Measurements from ENCODE around the gene SLC39A7. TPM values are rescaled to one million over a fixed set of nuclear protein-coding genes. Genes with fewer than 3 reads are reported as not detected.
"Not testable (repeated sequence)": the region's sequence is repeated elsewhere in the genome, so short reads cannot be mapped to it uniquely, and the experiment has no call there.

Gene SLC39A7
- polyA plus RNA-seq, 1 experiment = 129 TPM

DNA sequence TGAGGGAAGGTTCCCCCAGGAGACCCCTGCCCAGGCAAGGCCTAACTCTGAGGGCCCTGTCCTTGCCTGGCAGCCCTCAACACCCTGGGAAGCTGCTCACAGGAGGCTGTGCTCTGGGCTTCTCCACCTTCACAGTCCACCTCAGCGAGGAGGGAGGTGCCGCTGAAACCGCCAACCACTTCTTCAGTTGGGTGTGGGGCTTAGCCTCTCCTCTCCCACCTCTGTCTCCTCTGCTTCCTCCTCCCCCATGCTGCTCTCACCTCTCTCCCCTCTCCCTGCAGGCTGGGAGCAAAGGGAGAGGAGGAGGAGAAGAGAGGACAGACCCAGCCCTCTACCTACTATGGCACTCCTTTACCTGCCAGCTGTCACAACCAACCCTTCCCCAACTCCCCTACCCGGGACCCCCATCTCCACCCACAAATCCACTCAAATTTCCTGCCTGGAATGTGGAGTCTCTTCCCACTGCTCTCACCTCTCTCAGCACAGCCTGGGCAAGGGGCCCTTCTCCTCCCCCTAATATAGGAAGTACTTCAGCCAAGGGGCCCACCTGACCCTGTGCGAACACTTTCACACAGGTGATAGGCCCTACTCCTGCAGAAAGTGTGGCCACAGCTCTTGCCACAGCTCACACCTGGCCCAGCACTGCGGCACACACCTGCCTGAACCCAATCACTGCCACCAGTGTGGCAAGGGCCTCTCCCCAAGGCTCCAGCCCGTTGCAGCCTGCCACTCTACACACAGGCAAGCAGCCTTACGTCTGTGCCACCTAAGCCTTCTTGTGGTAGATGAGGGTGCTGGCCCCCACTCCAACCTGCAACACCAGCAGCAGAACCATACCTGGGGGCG, 14.8 kb downstream of the SLC39A7 start:
- peaks cover 11% of the 10 kb centered on the region for H3K27me3 ChIP-seq (ENCODE audit: control insufficient read depth, insufficient read depth, low read length)
- H3K4me3 ChIP-seq (ENCODE audit: low read depth, low read length) = no peak overlapping the region
- no peak for DNase-seq (ENCODE audit: low read depth, low spot score)
- TF ChIP-seq, protein P1, sequence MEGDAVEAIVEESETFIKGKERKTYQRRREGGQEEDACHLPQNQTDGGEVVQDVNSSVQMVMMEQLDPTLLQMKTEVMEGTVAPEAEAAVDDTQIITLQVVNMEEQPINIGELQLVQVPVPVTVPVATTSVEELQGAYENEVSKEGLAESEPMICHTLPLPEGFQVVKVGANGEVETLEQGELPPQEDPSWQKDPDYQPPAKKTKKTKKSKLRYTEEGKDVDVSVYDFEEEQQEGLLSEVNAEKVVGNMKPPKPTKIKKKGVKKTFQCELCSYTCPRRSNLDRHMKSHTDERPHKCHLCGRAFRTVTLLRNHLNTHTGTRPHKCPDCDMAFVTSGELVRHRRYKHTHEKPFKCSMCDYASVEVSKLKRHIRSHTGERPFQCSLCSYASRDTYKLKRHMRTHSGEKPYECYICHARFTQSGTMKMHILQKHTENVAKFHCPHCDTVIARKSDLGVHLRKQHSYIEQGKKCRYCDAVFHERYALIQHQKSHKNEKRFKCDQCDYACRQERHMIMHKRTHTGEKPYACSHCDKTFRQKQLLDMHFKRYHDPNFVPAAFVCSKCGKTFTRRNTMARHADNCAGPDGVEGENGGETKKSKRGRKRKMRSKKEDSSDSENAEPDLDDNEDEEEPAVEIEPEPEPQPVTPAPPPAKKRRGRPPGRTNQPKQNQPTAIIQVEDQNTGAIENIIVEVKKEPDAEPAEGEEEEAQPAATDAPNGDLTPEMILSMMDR (IDR thresholded peaks at IDR 0.05; ENCODE audit: low read depth, low read length) = no peak
- ChIA-PET CTCF (interaction anchor here (0.6 to 0.7 kb wide), 2 partner anchors 17 to 33 kb away, joined by 3 read pairs; no protein-coding TSS in a partner anchor), POLR2A (interaction anchor here (0.5 kb wide), 1 partner anchor 11 kb away, joined by 3 read pairs; no protein-coding TSS in a partner anchor)
- H3K9me3 ChIP-seq (ENCODE audit: control insufficient read depth, insufficient read depth, low read length) = no peaks in the 10 kb centered on the region
- no peak overlapping the region for H3K27ac ChIP-seq (ENCODE audit: low read depth, low read length)

DNA sequence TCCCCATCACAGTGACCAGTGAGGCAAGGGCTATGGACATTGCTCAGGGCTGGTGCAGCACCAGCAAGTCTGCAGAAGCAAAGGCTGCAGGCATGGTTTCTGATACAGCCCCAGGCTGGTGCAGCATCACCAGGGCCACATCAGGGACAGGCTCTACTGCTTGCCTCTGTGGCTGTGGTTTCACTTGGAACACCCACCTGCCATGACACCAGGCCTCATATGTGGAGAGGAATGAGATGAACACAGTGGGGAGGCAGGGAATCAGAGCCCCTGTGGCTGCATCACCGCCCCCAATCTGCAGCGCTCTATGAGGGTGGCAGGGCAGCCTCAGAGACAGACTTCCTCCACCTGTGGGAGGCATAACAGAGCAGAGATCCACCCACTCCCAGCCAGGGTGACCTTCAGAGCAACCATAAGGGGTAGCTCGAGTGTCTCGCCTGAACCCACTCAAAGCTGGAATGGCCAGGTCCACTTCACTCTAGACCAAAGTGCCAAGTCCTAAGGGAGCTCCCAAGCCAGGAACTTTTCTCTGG, 15.5 kb downstream of the SLC39A7 start:
- CTCF ChIA-PET = no interaction called here
- no peak for DNase-seq (ENCODE audit: low read depth, low spot score)
- Histone ChIP-seq H3K4me3 (ENCODE audit: low read depth, low read length) (no peak overlapping the region), H3K27me3 (ENCODE audit: control insufficient read depth, insufficient read depth, low read length) (peaks cover 11% of the 10 kb centered on the region), H3K9me3 (ENCODE audit: control insufficient read depth, insufficient read depth, low read length) (no peaks in the 10 kb centered on the region), H3K27ac (ENCODE audit: low read depth, low read length) (no peak overlapping the region)
- TF ChIP-seq, protein P1 (IDR thresholded peaks at IDR 0.05; ENCODE audit: low read depth, low read length) = no peak
- POLR2A ChIA-PET = no interaction called here

- CTCF ChIA-PET = no interaction called here
- Histone ChIP-seq H3K27ac (ENCODE audit: low read depth, low read length) (no peak overlapping the region), H3K4me3 (ENCODE audit: low read depth, low read length) (no peak overlapping the region), H3K9me3 (ENCODE audit: control insufficient read depth, insufficient read depth, low read length) (no peaks in the 10 kb centered on the region), H3K27me3 (ENCODE audit: control insufficient read depth, insufficient read depth, low read length) (peaks cover 14% of the 10 kb centered on the region)
- TF ChIP-seq, protein P1 (IDR thresholded peaks at IDR 0.05; ENCODE audit: low read depth, low read length) = no peak
- DNase-seq (ENCODE audit: low read depth, low spot score) = no peak
- POLR2A ChIA-PET = no interaction called here
These were observed 16.6 kb downstream of the SLC39A7 start for GRCh38 chr6:33217246-33217645.

- CTCF ChIA-PET = no interaction called here
- H3K9me3 ChIP-seq (ENCODE audit: control insufficient read depth, insufficient read depth, low read length) = no peaks in the 10 kb centered on the region
- POLR2A ChIA-PET = no interaction called here
- no peak overlapping the region for H3K4me3 ChIP-seq (ENCODE audit: low read depth, low read length)
- DNase-seq (ENCODE audit: low read depth, low spot score) = no peak
- H3K27ac ChIP-seq (ENCODE audit: low read depth, low read length) = no peak overlapping the region
- TF ChIP-seq, protein P1 (IDR thresholded peaks at IDR 0.05; ENCODE audit: low read depth, low read length) = no peak
- peaks cover 14% of the 10 kb centered on the region for H3K27me3 ChIP-seq (ENCODE audit: control insufficient read depth, insufficient read depth, low read length)
These were observed 17.0 kb downstream of the SLC39A7 start for GRCh38 chr6:33217681-33218080.

DNA sequence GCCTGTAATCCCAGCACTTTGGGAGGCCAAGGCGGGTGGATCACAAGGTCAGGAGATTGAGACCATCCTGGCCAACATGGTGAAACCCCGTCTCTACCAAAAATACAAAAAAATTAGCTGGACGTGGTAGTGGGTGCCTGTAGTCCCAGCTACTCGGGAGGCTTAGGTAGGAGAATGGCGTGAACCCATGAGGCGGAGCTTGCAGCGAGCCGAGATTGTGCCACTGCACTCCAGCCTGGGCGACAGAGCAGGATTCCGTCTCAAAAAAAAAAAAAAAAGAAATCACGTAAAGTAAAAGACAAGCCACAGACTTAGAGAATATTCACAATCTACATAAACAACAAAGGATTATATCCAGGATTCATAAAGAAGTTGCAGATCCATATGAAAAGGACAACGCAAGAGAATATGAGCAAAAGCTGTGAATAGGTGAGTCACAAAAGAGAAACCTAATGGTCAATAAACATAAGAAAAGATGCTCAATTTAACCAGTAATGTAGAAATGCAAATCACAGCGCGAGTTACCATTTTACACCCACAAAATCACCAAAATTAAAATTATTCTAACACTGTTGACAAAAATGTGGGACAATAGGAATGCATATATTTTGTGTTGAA, 25.9 kb downstream of the SLC39A7 start:
- not testable (repeated sequence) for DNase-seq (ENCODE audit: low read depth, low spot score); H3K9me3 ChIP-seq (ENCODE audit: control insufficient read depth, insufficient read depth, low read length); H3K27ac ChIP-seq (ENCODE audit: low read depth, low read length); H3K27me3 ChIP-seq (ENCODE audit: control insufficient read depth, insufficient read depth, low read length); H3K4me3 ChIP-seq (ENCODE audit: low read depth, low read length)
- POLR2A ChIA-PET = interaction anchor here (0.7 kb wide), 1 partner anchor 12 kb away, joined by 3 read pairs; no protein-coding TSS in a partner anchor
- CTCF ChIA-PET = interaction anchor here (0.6 to 2.6 kb wide), 3 partner anchors 22 to 27 kb away, joined by 5 to 13 read pairs (median 6); no protein-coding TSS in a partner anchor

Data from AG04450 (cell line).